H1 (cell line): ENCODE results near the gene BCAS1. TPM values are rescaled to one million over a fixed set of nuclear protein-coding genes. Genes with fewer than 3 reads are reported as not detected.

ENCODE experiments used
- CTCF ChIA-PET: fragments of 300-600 bp; sonication (Branson Sonifier 250); formaldehyde crosslinking; loops from one replicate; lab custom pipeline; 2021; ENCODE audit not compliant: partially characterized antibody; lab: Charles Lee
- POLR2A ChIA-PET: fragments of 300-600 bp; sonication (Branson Sonifier 250); formaldehyde crosslinking; loops from one replicate; lab custom pipeline; 2021; ENCODE audit warnings: inconsistent platforms; ENCODE audit not compliant: partially characterized antibody; lab: Charles Lee
- DNase-seq, 2 experiments: peaks; one replicate each; pipeline versions ENCODE4 v3.0.0 to v3.0.0-alpha.2; 2010 to 2022; ENCODE audit warnings: low spot score in 2 of 2, low read depth in 1 of 2, mixed read lengths in 1 of 2
- FAIRE-seq: peaks from 2 replicates; lab custom pipeline; 2011; peaks lifted over from hg19 to GRCh38; lab: Jason Lieb, UNC
- H2AFZ ChIP-seq: 2 replicates; pipeline ENCODE4 v1.8.1; 2012; ENCODE audit warnings: low read length, inconsistent platforms
- H2AK5ac ChIP-seq: 2 replicates; pipeline ENCODE4 v1.6.1; 2013; ENCODE audit warnings: low read depth, low read length
- H2BK120ac ChIP-seq: replicated peaks from 2 replicates; pipeline ENCODE3; 2013; ENCODE audit warnings: low read depth, low read length, inconsistent platforms
- H2BK12ac ChIP-seq: 2 replicates; pipeline ENCODE4 v1.6.1; 2013; ENCODE audit warnings: low read depth, low read length
- H2BK15ac ChIP-seq: 2 replicates; pipeline ENCODE4 v1.6.1; 2013; ENCODE audit warnings: low read length
- H2BK20ac ChIP-seq: 2 replicates; pipeline ENCODE4 v1.6.1; 2013; ENCODE audit warnings: low read length
- H2BK5ac ChIP-seq: 2 replicates; pipeline ENCODE4 v1.6.1; 2013; ENCODE audit warnings: low read depth, low read length
- H3K14ac ChIP-seq: 2 replicates; pipeline ENCODE4 v1.6.1; 2013; ENCODE audit warnings: inconsistent platforms; ENCODE audit not compliant: insufficient read length
- H3K18ac ChIP-seq: 2 replicates; pipeline ENCODE4 v1.6.1; 2013; ENCODE audit warnings: low read length; ENCODE audit errors: extremely low read depth
- H3K23ac ChIP-seq: 2 replicates; pipeline ENCODE4 v1.6.1; 2013; ENCODE audit warnings: inconsistent platforms; ENCODE audit not compliant: insufficient read length
- H3K23me2 ChIP-seq: 2 replicates; pipeline ENCODE4 v1.6.1; 2013; ENCODE audit warnings: low read depth, low read length
- H3K27ac ChIP-seq: 2 replicates; pipeline ENCODE4 v1.6.1; 2011; ENCODE audit warnings: low read depth, low read length, inconsistent platforms
- H3K27me3 ChIP-seq, 4 experiments: replicated peaks in 1 of 4; 1 replicate in 1 of 4; 2 replicates in 3 of 4; pipeline versions ENCODE4 v1.6.1 to v1.8.1; 2011 to 2013; ENCODE audit warnings: low read length in 3 of 4, mild to moderate bottlenecking in 3 of 4, inconsistent platforms in 2 of 4, mixed read lengths in 2 of 4, moderate library complexity in 1 of 4; ENCODE audit not compliant: control insufficient read depth in 3 of 4, insufficient read depth in 3 of 4; ENCODE audit errors: extremely low read depth in 1 of 4
- H3K36me3 ChIP-seq, 4 experiments: 2 replicates each; pipeline versions ENCODE4 v1.6.1 to v1.8.1; 2011 to 2013; ENCODE audit warnings: mild to moderate bottlenecking in 4 of 4, low read length in 3 of 4, moderate library complexity in 2 of 4, control low read depth in 1 of 4, inconsistent platforms in 1 of 4; ENCODE audit not compliant: insufficient read depth in 4 of 4, control insufficient read depth in 2 of 4
- H3K4ac ChIP-seq: replicated peaks from 2 replicates; pipeline ENCODE3; 2013; ENCODE audit warnings: low read length, low read depth, mixed read lengths, inconsistent platforms; ENCODE audit not compliant: insufficient read length
- H3K4me1 ChIP-seq, 4 experiments: replicated peaks in 1 of 4; 1 replicate in 1 of 4; 2 replicates in 3 of 4; pipeline versions ENCODE4 v1.6.1 to v1.8.1; 2011 to 2013; ENCODE audit warnings: low read length in 3 of 4, inconsistent platforms in 2 of 4, mixed read lengths in 1 of 4; ENCODE audit not compliant: insufficient read depth in 4 of 4, control insufficient read depth in 3 of 4
- H3K4me2 ChIP-seq, 2 experiments: 2 replicates each; pipeline versions ENCODE4 v1.6.1 to v1.8.1; 2011 to 2013; ENCODE audit warnings: low read depth in 2 of 2, low read length in 2 of 2, control low read depth in 1 of 2, inconsistent platforms in 1 of 2, mild to moderate bottlenecking in 1 of 2; ENCODE audit not compliant: insufficient read depth in 1 of 2
- H3K4me3 ChIP-seq, 4 experiments: fragments of 200-600, 300-600 bp in 1 of 4; sonication (generic), shearing (Covaris generic), sonication (Bioruptor Twin) in 1 of 4; 2 replicates each; pipeline versions ENCODE4 v1.5.1 to v1.8.1; 2011 to 2016; ENCODE audit warnings: low read length in 4 of 4, low read depth in 3 of 4, control low read depth in 2 of 4, inconsistent platforms in 2 of 4, mild to moderate bottlenecking in 2 of 4, mixed read lengths in 1 of 4, moderate library complexity in 1 of 4; ENCODE audit not compliant: insufficient read depth in 2 of 4; ENCODE audit errors: extremely low read depth in 1 of 4
- H3K56ac ChIP-seq: replicated peaks from 2 replicates; pipeline ENCODE3; 2013; ENCODE audit warnings: low read depth, mild to moderate bottlenecking, mixed read lengths, low read length, inconsistent platforms; ENCODE audit not compliant: insufficient read length
- H3K79me1 ChIP-seq: 2 replicates; pipeline ENCODE4 v1.6.1; 2013; ENCODE audit warnings: low read depth, low read length, control low read depth
- H3K79me2 ChIP-seq, 2 experiments: 2 replicates each; pipeline versions ENCODE4 v1.6.1 to v1.8.1; 2012 to 2013; ENCODE audit warnings: low read length in 2 of 2, mild to moderate bottlenecking in 2 of 2, inconsistent platforms in 1 of 2; ENCODE audit not compliant: insufficient read depth in 2 of 2, control insufficient read depth in 1 of 2
- H3K9ac ChIP-seq, 4 experiments: replicated peaks in 1 of 4; 1 replicate in 1 of 4; 2 replicates in 3 of 4; pipeline versions ENCODE4 v1.6.1 to v1.8.1; 2011 to 2013; ENCODE audit warnings: low read depth in 3 of 4, low read length in 3 of 4, control low read depth in 2 of 4, mild to moderate bottlenecking in 2 of 4, moderate library complexity in 2 of 4, inconsistent platforms in 1 of 4; ENCODE audit errors: extremely low read depth in 1 of 4
- H3K9me3 ChIP-seq, 2 experiments: 2 replicates each; pipeline versions ENCODE4 v1.6.1 to v1.8.1; 2012 to 2013; ENCODE audit warnings: mild to moderate bottlenecking in 2 of 2, moderate library complexity in 2 of 2, control low read depth in 1 of 2, inconsistent platforms in 1 of 2, low read depth in 1 of 2, low read length in 1 of 2, mixed read lengths in 1 of 2; ENCODE audit not compliant: insufficient read depth in 2 of 2
- H4K20me1 ChIP-seq, 2 experiments: replicated peaks in 1 of 2; 2 replicates each; pipeline versions ENCODE3 to v1.8.1; 2011 to 2013; ENCODE audit warnings: inconsistent platforms in 2 of 2, low read length in 2 of 2, mild to moderate bottlenecking in 1 of 2; ENCODE audit not compliant: insufficient read depth in 2 of 2, control insufficient read depth in 1 of 2
- H4K5ac ChIP-seq: 2 replicates; pipeline ENCODE4 v1.6.1; 2013; ENCODE audit warnings: low read length, low read depth, mixed read lengths, inconsistent platforms; ENCODE audit not compliant: insufficient read length
- H4K8ac ChIP-seq: 2 replicates; pipeline ENCODE4 v1.8.0; 2013; ENCODE audit warnings: mild to moderate bottlenecking, moderate library complexity, low read length, inconsistent platforms; ENCODE audit not compliant: insufficient read depth; ENCODE audit errors: extremely low read depth
- H4K91ac ChIP-seq: replicated peaks from 2 replicates; pipeline ENCODE3; 2013; ENCODE audit warnings: low read length, mixed read lengths, inconsistent platforms; ENCODE audit not compliant: insufficient read length
- BACH1 ChIP-seq: IDR thresholded peaks from 2 replicates; pipeline ENCODE4 v1.6.1; 2012; ENCODE audit warnings: low read length, improper control_type of control experiment
- CHD2 ChIP-seq: IDR thresholded peaks from 2 replicates; pipeline ENCODE4 v1.6.1; 2012; ENCODE audit warnings: low read length, improper control_type of control experiment
- E2F6 ChIP-seq: IDR thresholded peaks from 2 replicates; pipeline ENCODE4 v1.6.1; 2012; ENCODE audit warnings: inconsistent platforms
- NRF1 ChIP-seq: IDR thresholded peaks from 2 replicates; pipeline ENCODE4 v1.6.1; 2011; ENCODE audit warnings: mild to moderate bottlenecking, low read depth, low read length, improper control_type of control experiment
- RXRA ChIP-seq: IDR thresholded peaks from 2 replicates; pipeline ENCODE4 v1.6.1; 2011; ENCODE audit warnings: low read depth, mild to moderate bottlenecking, low read length, moderate library complexity; ENCODE audit not compliant: insufficient read depth
- WGBS, 2 experiments: shearing (Covaris generic) in 1 of 2; methylation state at CpG; one replicate each; pipeline versions ENCODE4 v1.1.6 to v1.1.7; 2013 to 2015; ENCODE audit warnings: low lambda C conversion rate in 2 of 2, mixed read lengths in 2 of 2, inconsistent platforms in 1 of 2, low coverage in 1 of 2, missing lambda C conversion rate in 1 of 2; ENCODE audit not compliant: insufficient replicate concordance in 2 of 2, insufficient coverage in 1 of 2, insufficient read length in 1 of 2; ENCODE audit errors: extremely low coverage in 1 of 2, missing lambda C conversion rate in 1 of 2; 5-methylcytosine and 5-hydroxymethylcytosine counted together
- polyA plus RNA-seq, 7 experiments: library from polyadenylated mRNA; depleted of rRNA in 3 of 7; stranded (reverse) in 5 of 7; unstranded in 2 of 7; fragments of >200 nt in 5 of 7; fragments of 200-250 nt in 2 of 7; gene quantifications; 1 replicate in 5 of 7; 2 replicates in 1 of 7; 4 replicates in 1 of 7; pipeline versions ENCODE4 v1.2.1 to v1.2.3, GENCODE V29; 2011 to 2013; ENCODE audit warnings: missing spikeins in 2 of 7, mixed read lengths in 2 of 7
- total RNA-seq: library from RNA; stranded (reverse); fragmentation: NEBNext Ultra II Directional; extraction: Animal tissue kit (Norgen Biotek cat#: 25700); gene quantifications from 2 replicates; pipeline ENCODE4 v1.2.1, GENCODE V29; 2021

Gene BCAS1
- total and polyA plus RNA-seq, 2 of the 8 experiments (the other 6 are each of a cell fraction or from before 2014, with no cell fraction given), result 0.06 to 0.19 TPM

GRCh38 chr20:54029176-54029575 lies 41.2 kb downstream of the BCAS1 start:
- no peaks in the 10 kb centered on the region for H4K20me1 ChIP-seq
- no peak overlapping the region for H2AK5ac ChIP-seq
- no peak overlapping the region for H3K4me2 ChIP-seq
- no peaks in the 10 kb centered on the region for H3K36me3 ChIP-seq
- DNase-seq, result no peak
- no peak overlapping the region for H3K18ac ChIP-seq
- no peak overlapping the region for H2BK120ac ChIP-seq
- H3K79me2 ChIP-seq, result no peaks in the 10 kb centered on the region
- FAIRE-seq, result no peak
- H2BK12ac ChIP-seq, result no peak overlapping the region
- H3K9me3 ChIP-seq, result no peaks in the 10 kb centered on the region
- H4K8ac ChIP-seq, result no peak overlapping the region
- no peak overlapping the region for H3K56ac ChIP-seq
- no peak overlapping the region for H2BK5ac ChIP-seq
- H4K5ac ChIP-seq, result no peak overlapping the region
- no peak overlapping the region for H3K23ac ChIP-seq
- no peak overlapping the region for H3K14ac ChIP-seq
- H2AFZ ChIP-seq, result no peak overlapping the region
- no peak overlapping the region for H2BK15ac ChIP-seq
- no peak overlapping the region for H3K9ac ChIP-seq
- no peaks in the 10 kb centered on the region for H3K23me2 ChIP-seq
- H4K91ac ChIP-seq, result no peak overlapping the region
- no peaks in the 10 kb centered on the region for H3K79me1 ChIP-seq
- H3K4me3 ChIP-seq, result no peak overlapping the region
- no peaks in the 10 kb centered on the region for H3K27me3 ChIP-seq
- H3K27ac ChIP-seq, result no peak overlapping the region
- H2BK20ac ChIP-seq, result no peak overlapping the region
- CTCF ChIA-PET, result interaction anchor here (0.5 to 1.8 kb wide), 2 partner anchors 22 to 71 kb away, joined by 3 to 4 read pairs; no protein-coding TSS in a partner anchor
- 63% methylated on average over 5 of the region's 5 CpGs; no CpG with 5 or more reads in 1 of the 2 experiments for WGBS, 2 experiments
- H3K4ac ChIP-seq, result no peak overlapping the region
- H3K4me1 ChIP-seq, result peaks cover 0 to 2% (median 0%) of the 10 kb centered on the region in 4 experiments; a peak in 2 of 7 replicates
- POLR2A ChIA-PET, result no interaction called here
- no peak for TF ChIP-seq NRF1
- TF ChIP-seq CHD2, result no peak
- TF ChIP-seq BACH1, result no peak
- TF ChIP-seq E2F6, result no peak
- no peak for TF ChIP-seq RXRA
